HEK293 (cell line): ENCODE data around the gene EME2.

Experiments used
- CTCF ChIA-PET: fragments of 350-600 bp; formaldehyde crosslinking; extraction: SDS; loops from one replicate; lab custom pipeline; 2021; ENCODE audit warnings: antibody characterized with exemption; lab: Yijun Ruan, JAX
- POLR2A ChIA-PET: fragments of 300-600 bp; formaldehyde crosslinking; extraction: SDS; loops from one replicate; lab custom pipeline; 2020; ENCODE audit warnings: antibody characterized with exemption, inconsistent platforms; lab: Yijun Ruan, JAX
- H3K27ac ChIP-seq: fragments of 200-500 bp; sonication (Bioruptor generic); 2 replicates; pipeline ENCODE4 v1.5.1; 2014; ENCODE audit warnings: low read depth, low read length, control low read depth, inconsistent platforms; ENCODE audit errors: extremely low read depth
- H3K36me3 ChIP-seq, 2 experiments: fragments of 200-500 bp in 1 of 2; sonication (Bioruptor generic) in 1 of 2; 1 replicate in 1 of 2; 2 replicates in 1 of 2; pipeline ENCODE4 v1.5.1; 2014 to 2017; ENCODE audit warnings: inconsistent platforms in 2 of 2, low read length in 2 of 2; ENCODE audit not compliant: control insufficient read depth in 2 of 2, insufficient read depth in 1 of 2
- H3K4me1 ChIP-seq: fragments of 200-500 bp; sonication (Bioruptor generic); 2 replicates; pipeline ENCODE4 v1.5.1; 2014; ENCODE audit warnings: mild to moderate bottlenecking, low read length, inconsistent platforms; ENCODE audit not compliant: control insufficient read depth, insufficient read depth
- H3K4me3 ChIP-seq: 2 replicates; pipeline ENCODE4 v1.5.1; 2011; ENCODE audit warnings: low read depth, mild to moderate bottlenecking, control low read depth, low read length, moderate library complexity
- H3K9me3 ChIP-seq: fragments of 200-500 bp; sonication (Bioruptor generic); 2 replicates; pipeline ENCODE4 v1.5.1; 2014; ENCODE audit warnings: low read depth, low read length, inconsistent platforms; ENCODE audit not compliant: control insufficient read depth, insufficient read depth
- BCL11A ChIP-seq: fragments of 450-650 bp; formaldehyde crosslinking; IDR thresholded peaks from 2 replicates; pipeline ENCODE4 v1.5.1; 2016; ENCODE audit warnings: low read depth, missing biosample characterization, missing genetic modification characterization
- ELK4 ChIP-seq: IDR thresholded peaks from 2 replicates; pipeline ENCODE4 v1.6.1; 2011; ENCODE audit warnings: mild to moderate bottlenecking, low read depth, low read length, borderline replicate concordance
- FEZF1 ChIP-seq: fragments of 450-650 bp; formaldehyde crosslinking; IDR thresholded peaks from 2 replicates; pipeline ENCODE4 v1.5.1; 2016; ENCODE audit warnings: missing biosample characterization, missing genetic modification characterization
- GLI2 ChIP-seq: fragments of 450-650 bp; formaldehyde crosslinking; IDR thresholded peaks from 2 replicates; pipeline ENCODE4; 2017; ENCODE audit warnings: missing biosample characterization, missing genetic modification characterization, low read depth, borderline replicate concordance
- GLIS2 ChIP-seq: fragments of 450-650 bp; formaldehyde crosslinking; IDR thresholded peaks from 2 replicates; pipeline ENCODE4 v1.5.1; 2016; ENCODE audit warnings: missing biosample characterization, missing genetic modification characterization
- KLF1 ChIP-seq: fragments of 450-650 bp; formaldehyde crosslinking; IDR thresholded peaks from 2 replicates; pipeline ENCODE4 v1.5.1; 2016; ENCODE audit warnings: missing biosample characterization, missing genetic modification characterization
- KLF10 ChIP-seq: fragments of 450-650 bp; IDR thresholded peaks from 2 replicates; pipeline ENCODE4 v1.5.1; 2018; ENCODE audit warnings: missing biosample characterization, mild to moderate bottlenecking, missing genetic modification characterization
- MEIS1 ChIP-seq: sonication (generic); formaldehyde crosslinking; IDR thresholded peaks from 2 replicates; pipeline ENCODE4 v1.8.1; 2022; ENCODE audit warnings: missing genetic modification reagents, mild to moderate bottlenecking, borderline replicate concordance
- OSR2 ChIP-seq: fragments of 450-650 bp; formaldehyde crosslinking; IDR thresholded peaks from 2 replicates; pipeline ENCODE4 v1.5.1; 2016; ENCODE audit warnings: missing biosample characterization, missing genetic modification characterization
- PRDM1 ChIP-seq: fragments of 450-650 bp; formaldehyde crosslinking; IDR thresholded peaks from 2 replicates; pipeline ENCODE4; 2016; ENCODE audit warnings: missing biosample characterization, missing genetic modification characterization
- SCRT1 ChIP-seq: fragments of 450-650 bp; formaldehyde crosslinking; IDR thresholded peaks from 2 replicates; pipeline ENCODE4 v1.5.1; 2016; ENCODE audit warnings: missing biosample characterization, missing genetic modification characterization, borderline replicate concordance
- TCF7L2 ChIP-seq: IDR thresholded peaks from 2 replicates; pipeline ENCODE4 v1.6.1; 2011; ENCODE audit warnings: low read depth, mild to moderate bottlenecking, inconsistent platforms, low read length, moderate library complexity, borderline replicate concordance
- ZBTB21 ChIP-seq: fragments of 450-650 bp; formaldehyde crosslinking; IDR thresholded peaks from 2 replicates; pipeline ENCODE4 v1.5.1; 2017; ENCODE audit warnings: missing biosample characterization, missing genetic modification characterization
- ZFHX2 ChIP-seq: fragments of 450-650 bp; formaldehyde crosslinking; conservative IDR thresholded peaks from 2 replicates; pipeline ENCODE4 v1.5.1; 2016; ENCODE audit warnings: missing biosample characterization, missing genetic modification characterization
- ZFP41 ChIP-seq: fragments of 450-650 bp; formaldehyde crosslinking; IDR thresholded peaks from 2 replicates; pipeline ENCODE4 v1.5.1; 2016; ENCODE audit warnings: missing biosample characterization, missing genetic modification characterization, borderline replicate concordance
- ZFP69B ChIP-seq: fragments of 450-650 bp; formaldehyde crosslinking; IDR thresholded peaks from 2 replicates; pipeline ENCODE4 v1.5.1; 2016; ENCODE audit warnings: missing biosample characterization, missing genetic modification characterization
- ZNF16 ChIP-seq: fragments of 450-650 bp; formaldehyde crosslinking; IDR thresholded peaks from 2 replicates; pipeline ENCODE4 v1.5.1; 2016; ENCODE audit warnings: low read depth, missing biosample characterization, missing genetic modification characterization
- ZNF169 ChIP-seq: fragments of 450-650 bp; formaldehyde crosslinking; IDR thresholded peaks from 2 replicates; pipeline ENCODE4 v1.5.1; 2016; ENCODE audit warnings: missing biosample characterization, missing genetic modification characterization
- ZNF18 ChIP-seq: fragments of 450-650 bp; formaldehyde crosslinking; IDR thresholded peaks from 2 replicates; pipeline ENCODE4 v1.5.1; 2016; ENCODE audit warnings: missing biosample characterization, missing genetic modification characterization
- ZNF184 ChIP-seq: fragments of 450-650 bp; IDR thresholded peaks from 2 replicates; pipeline ENCODE4 v1.5.1; 2018; ENCODE audit warnings: missing biosample characterization, mild to moderate bottlenecking, missing genetic modification characterization
- ZNF214 ChIP-seq: fragments of 450-650 bp; formaldehyde crosslinking; IDR thresholded peaks from 2 replicates; pipeline ENCODE4 v1.5.1; 2017; ENCODE audit warnings: missing biosample characterization, mild to moderate bottlenecking, missing genetic modification characterization, borderline replicate concordance
- ZNF223 ChIP-seq: fragments of 450-650 bp; formaldehyde crosslinking; IDR thresholded peaks from 2 replicates; pipeline ENCODE4 v1.5.1; 2016; ENCODE audit warnings: missing biosample characterization, missing genetic modification characterization
- ZNF23 ChIP-seq: fragments of 450-650 bp; formaldehyde crosslinking; IDR thresholded peaks from 2 replicates; pipeline ENCODE4 v1.5.1; 2016; ENCODE audit warnings: missing biosample characterization, missing genetic modification characterization, borderline replicate concordance
- ZNF433 ChIP-seq: fragments of 450-650 bp; formaldehyde crosslinking; IDR thresholded peaks from 2 replicates; pipeline ENCODE4 v1.5.1; 2016; ENCODE audit warnings: missing biosample characterization, missing genetic modification characterization, low read depth
- ZNF488 ChIP-seq: fragments of 450-650 bp; formaldehyde crosslinking; IDR thresholded peaks from 2 replicates; pipeline ENCODE4 v1.5.1; 2016; ENCODE audit warnings: missing biosample characterization, missing genetic modification characterization
- ZNF530 ChIP-seq: fragments of 450-650 bp; formaldehyde crosslinking; IDR thresholded peaks from 2 replicates; pipeline ENCODE4 v1.5.1; 2016; ENCODE audit warnings: low read depth, missing biosample characterization, missing genetic modification characterization
- ZNF555 ChIP-seq: fragments of 450-650 bp; formaldehyde crosslinking; conservative IDR thresholded peaks from 2 replicates; pipeline ENCODE4 v1.5.1; 2017; ENCODE audit warnings: missing biosample characterization, mild to moderate bottlenecking, missing genetic modification characterization, inconsistent platforms
- ZNF560 ChIP-seq: fragments of 450-650 bp; formaldehyde crosslinking; IDR thresholded peaks from 2 replicates; pipeline ENCODE4 v1.5.1; 2017; ENCODE audit warnings: missing biosample characterization, missing genetic modification characterization, borderline replicate concordance
- ZNF585B ChIP-seq: fragments of 450-650 bp; formaldehyde crosslinking; IDR thresholded peaks from 2 replicates; pipeline ENCODE4 v1.5.1; 2016; ENCODE audit warnings: missing biosample characterization, missing genetic modification characterization
- ZNF621 ChIP-seq: fragments of 450-650 bp; formaldehyde crosslinking; IDR thresholded peaks from 2 replicates; pipeline ENCODE4 v1.5.1; 2017; ENCODE audit warnings: missing biosample characterization, missing genetic modification characterization
- ZNF624 ChIP-seq: fragments of 450-650 bp; formaldehyde crosslinking; IDR thresholded peaks from 2 replicates; pipeline ENCODE4 v1.5.1; 2017; ENCODE audit warnings: missing biosample characterization, missing genetic modification characterization
- ZNF654 ChIP-seq: fragments of 450-650 bp; formaldehyde crosslinking; IDR thresholded peaks from 2 replicates; pipeline ENCODE4 v1.5.1; 2016; ENCODE audit warnings: low read depth, missing biosample characterization, missing genetic modification characterization
- ZNF701 ChIP-seq: fragments of 450-650 bp; formaldehyde crosslinking; IDR thresholded peaks from 2 replicates; pipeline ENCODE4 v1.5.1; 2016; ENCODE audit warnings: missing biosample characterization, missing genetic modification characterization
- ZNF776 ChIP-seq: fragments of 450-650 bp; formaldehyde crosslinking; IDR thresholded peaks from 2 replicates; pipeline ENCODE4 v1.5.0; 2017; ENCODE audit warnings: missing biosample characterization, missing genetic modification characterization, borderline replicate concordance

EME2 gene

GRCh38 chr16:1724491-1724890, 48.1 kb upstream of the EME2 start (continued):
- no peak for TF ChIP-seq ZNF624 (tag by site-specific recombination)
- TF ChIP-seq ZNF184 (tag by site-specific recombination) = no peak
- TF ChIP-seq ZNF776 = no peak
- no peak for TF ChIP-seq TCF7L2
- no peak for TF ChIP-seq ZNF16 (tag by site-specific recombination)
- no peak for TF ChIP-seq ELK4
- no peak for TF ChIP-seq ZNF530 (tag by site-specific recombination)

GRCh38 chr16:1726661-1727502, 45.7 kb upstream of the EME2 start:
- ChIA-PET CTCF (interaction anchor here (1.0 kb wide), 1 partner anchor 22 kb away, joined by 3 read pairs; no protein-coding TSS in a partner anchor), POLR2A (no interaction called here)

GRCh38 chr16:1727651-1728624, 44.7 kb upstream of the EME2 start:
- H3K4me3 ChIP-seq = no peak overlapping the region
- H3K9me3 ChIP-seq = no peaks in the 10 kb centered on the region
- H3K36me3 ChIP-seq = peaks cover 6 to 70% of the 10 kb centered on the region in 2 experiments; a peak in 2 of 3 replicates
- no peaks in the 10 kb centered on the region for H3K4me1 ChIP-seq
- CTCF ChIA-PET = no interaction called here
- POLR2A ChIA-PET = no interaction called here
- no peak overlapping the region for H3K27ac ChIP-seq
- TF ChIP-seq ZNF654 (tag by site-specific recombination) = no peak
- no peak for TF ChIP-seq PRDM1 (tag by site-specific recombination)
- TF ChIP-seq ZNF214 = no peak
- no peak for TF ChIP-seq ZNF169 (tag by site-specific recombination)
- TF ChIP-seq KLF10 = no peak
- TF ChIP-seq KLF1 = no peak
- TF ChIP-seq ZNF23 (tag by site-specific recombination) = no peak
- no peak for TF ChIP-seq ZNF585B (tag by site-specific recombination)
- TF ChIP-seq ZNF223 = no peak
- TF ChIP-seq SCRT1 (tag by site-specific recombination) = peak; percentile 37; the same call in 1 of the 2 replicates
- no peak for TF ChIP-seq ZNF433 (tag by site-specific recombination)
- no peak for TF ChIP-seq BCL11A (tag by site-specific recombination)
- no peak for TF ChIP-seq ZNF701 (tag by site-specific recombination)
- TF ChIP-seq ZNF530 (tag by site-specific recombination) = no peak

More at GRCh38 chr16:1726661-1727502, 45.7 kb upstream of the EME2 start:
- Histone ChIP-seq H3K9me3 (no peaks in the 10 kb centered on the region), H3K27ac (no peak overlapping the region), H3K36me3 (peaks cover 6 to 59% of the 10 kb centered on the region in 2 experiments; a peak in 2 of 3 replicates), H3K4me3 (no peak overlapping the region), H3K4me1 (no peaks in the 10 kb centered on the region)
- no peak for TF ChIP-seq ZFHX2 (tag by site-specific recombination)
- TF ChIP-seq ZNF555 (tag by site-specific recombination) = no peak
- TF ChIP-seq OSR2 (tag by site-specific recombination) = no peak
- no peak for TF ChIP-seq ZNF560 (tag by site-specific recombination)
- no peak for TF ChIP-seq ZNF18 (tag by site-specific recombination)
- no peak for TF ChIP-seq ZFP41 (tag by site-specific recombination)
- no peak for TF ChIP-seq FEZF1 (tag by site-specific recombination)
- no peak for TF ChIP-seq ZNF621
- TF ChIP-seq GLIS2 (tag by site-specific recombination) = no peak
- TF ChIP-seq ZFP69B (tag by site-specific recombination) = no peak
- no peak for TF ChIP-seq ZNF488 (tag by site-specific recombination)
- no peak for TF ChIP-seq ZBTB21
- TF ChIP-seq GLI2 (tag by site-specific recombination) = no peak
- TF ChIP-seq MEIS1 = no peak
